Measurements from ENCODE around the gene ARF1. TPM values are rescaled to one million over a fixed set of nuclear protein-coding genes. Genes with fewer than 3 reads are reported as not detected.

Gene ARF1
- total RNA-seq, 1 experiment from 2014 or later: 330 TPM

- TF ChIP-seq MLX (CRISPR knock-in tag; IDR thresholded peaks at IDR 0.05): no peak
- no peak for TF ChIP-seq FOXP1 (CRISPR knock-in tag; IDR thresholded peaks at IDR 0.05; ENCODE audit: borderline replicate concordance)
- no peak for TF ChIP-seq NR3C1 (CRISPR knock-in tag; conservative IDR thresholded peaks at IDR 0.05; ENCODE audit: low read depth)
These were observed 17.6 kb upstream of the ARF1 start (continued) for GRCh38 chr1:228064741-228065542.

- Mint-ChIP-seq H3K4me3 (no peak overlapping the region), H3K4me1 (peaks cover 5% of the 10 kb centered on the region), H3K36me3 (no peaks in the 10 kb centered on the region), H3K9me3 (no peaks in the 10 kb centered on the region), H3K27ac (no peak overlapping the region), H3K27me3 (ENCODE audit: low read depth) (peaks cover 85% of the 10 kb centered on the region)
- DNase-seq (ENCODE audit: low spot score) (no peak), ATAC-seq (no peak)
- TF ChIP-seq E2F1 (CRISPR knock-in tag; IDR thresholded peaks at IDR 0.05): no peak
- no peak for TF ChIP-seq PRRX2 (CRISPR knock-in tag; IDR thresholded peaks at IDR 0.05)
- no peak for TF ChIP-seq AR (CRISPR knock-in tag; IDR thresholded peaks at IDR 0.05)
- no peak for TF ChIP-seq ZNF138 (CRISPR knock-in tag; conservative IDR thresholded peaks at IDR 0.05)
- TF ChIP-seq CREB1 (CRISPR knock-in tag; IDR thresholded peaks at IDR 0.05): no peak
- TF ChIP-seq IRF2 (CRISPR knock-in tag; IDR thresholded peaks at IDR 0.05; ENCODE audit: borderline replicate concordance, low read depth): no peak
- no peak for TF ChIP-seq USF1 (CRISPR knock-in tag; IDR thresholded peaks at IDR 0.05)
- CTCF ChIA-PET: interaction anchor here (0.6 to 1.1 kb wide), 3 partner anchors 8 to 66 kb away, joined by 3 to 4 read pairs (median 4); no protein-coding TSS in a partner anchor
- POLR2A ChIA-PET: interaction anchor here (0.5 to 1.2 kb wide), 2 partner anchors 333 to 391 kb away, joined by 3 read pairs; no protein-coding TSS in a partner anchor
These were observed 16.8 kb upstream of the ARF1 start for GRCh38 chr1:228065543-228066347.

- Mint-ChIP-seq H3K4me1 (no peaks in the 10 kb centered on the region), H3K27ac (no peak overlapping the region), H3K27me3 (ENCODE audit: low read depth) (peaks cover 85% of the 10 kb centered on the region), H3K9me3 (no peaks in the 10 kb centered on the region), H3K4me3 (no peak overlapping the region), H3K36me3 (no peaks in the 10 kb centered on the region)
- POLR2A ChIA-PET: interaction anchor here (0.5 to 1.2 kb wide), 3 partner anchors 16 to 391 kb away, joined by 3 read pairs; no protein-coding TSS in a partner anchor
- DNase-seq (ENCODE audit: low spot score) (no peak), ATAC-seq (no peak)
- CTCF ChIA-PET: interaction anchor here (0.6 kb wide), 1 partner anchor 67 kb away, joined by 4 read pairs; no protein-coding TSS in a partner anchor
- TF ChIP-seq CBFB (CRISPR knock-in tag; IDR thresholded peaks at IDR 0.05; ENCODE audit: low read depth) (no peak), E2F5 (CRISPR knock-in tag; IDR thresholded peaks at IDR 0.05) (no peak), OVOL2 (CRISPR knock-in tag; IDR thresholded peaks at IDR 0.05; ENCODE audit: borderline replicate concordance) (no peak), PRDM15 (CRISPR knock-in tag; IDR thresholded peaks at IDR 0.05) (no peak), ATF6 (CRISPR knock-in tag; IDR thresholded peaks at IDR 0.05) (no peak), GRHL2 (CRISPR knock-in tag; IDR thresholded peaks at IDR 0.05; ENCODE audit: insufficient replicate concordance, severe bottlenecking) (no peak), TEAD4 (CRISPR knock-in tag; IDR thresholded peaks at IDR 0.05) (no peak), ZNF317 (CRISPR knock-in tag; IDR thresholded peaks at IDR 0.05; ENCODE audit: borderline replicate concordance, low read depth) (no peak)
These were observed 16.1 kb upstream of the ARF1 start for GRCh38 chr1:228066416-228066815.

All from WTC11 (cell line).